C4-2B (cell line): ENCODE measurements around the gene PTCHD1.

Experiments
- H3K27ac ChIP-seq: fragments of 450-650 bp; 2 replicates; pipeline ENCODE4 v1.5.1; 2017
- CTCF ChIP-seq: fragments of 450-650 bp; conservative IDR thresholded peaks from 2 replicates; pipeline ENCODE4 v1.5.1; 2017; ENCODE audit warnings: mild to moderate bottlenecking
- ZFX ChIP-seq: fragments of 450-650 bp; IDR thresholded peaks from 2 replicates; pipeline ENCODE4 v1.6.1; 2017

Gene PTCHD1

GRCh38 chrX:23386726-23387125 is 52.1 kb downstream of the PTCHD1 start:
- no peak overlapping the region for H3K27ac ChIP-seq
- TF ChIP-seq ZFX = no peak
- TF ChIP-seq CTCF = no peak

DNA sequence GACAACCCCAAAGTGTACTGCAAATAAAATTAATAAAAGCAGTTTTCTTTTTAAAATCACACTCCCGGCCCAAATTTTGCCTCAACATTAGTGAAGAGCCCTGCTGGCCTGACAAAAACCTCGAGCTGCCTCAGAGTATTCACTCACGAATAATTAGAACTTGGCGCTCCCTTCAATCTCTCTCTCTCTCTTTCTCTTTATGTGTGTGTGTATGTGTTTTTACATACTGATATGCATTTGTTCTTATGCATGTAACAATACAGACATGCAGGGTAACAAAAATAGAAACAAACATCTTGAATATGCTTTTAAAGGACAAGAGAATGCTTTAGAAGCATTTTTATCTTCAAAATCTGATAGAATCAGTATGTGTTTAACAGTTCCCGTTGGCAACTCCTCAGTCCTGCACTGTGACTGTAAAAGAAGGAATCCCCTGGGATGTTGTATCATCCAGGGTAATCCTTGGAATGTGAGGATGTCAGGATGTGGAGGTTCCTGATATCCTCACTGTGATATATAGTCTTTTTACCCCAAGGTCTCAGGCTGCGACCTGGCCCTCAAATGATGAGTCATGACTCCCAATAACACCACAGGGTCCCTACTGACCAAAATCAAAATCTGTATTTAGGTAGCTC is 53.0 kb downstream of the PTCHD1 start:
- H3K27ac ChIP-seq = no peak overlapping the region
- TF ChIP-seq CTCF (no peak), ZFX (no peak)

GRCh38 chrX:23389196-23389792 is 54.6 kb downstream of the PTCHD1 start:
- no peak overlapping the region for H3K27ac ChIP-seq
- TF ChIP-seq ZFX (no peak), CTCF (no peak)

GRCh38 chrX:23390979-23391378 is 56.3 kb downstream of the PTCHD1 start:
- H3K27ac ChIP-seq = no peak overlapping the region
- TF ChIP-seq CTCF (no peak), ZFX (no peak)

DNA sequence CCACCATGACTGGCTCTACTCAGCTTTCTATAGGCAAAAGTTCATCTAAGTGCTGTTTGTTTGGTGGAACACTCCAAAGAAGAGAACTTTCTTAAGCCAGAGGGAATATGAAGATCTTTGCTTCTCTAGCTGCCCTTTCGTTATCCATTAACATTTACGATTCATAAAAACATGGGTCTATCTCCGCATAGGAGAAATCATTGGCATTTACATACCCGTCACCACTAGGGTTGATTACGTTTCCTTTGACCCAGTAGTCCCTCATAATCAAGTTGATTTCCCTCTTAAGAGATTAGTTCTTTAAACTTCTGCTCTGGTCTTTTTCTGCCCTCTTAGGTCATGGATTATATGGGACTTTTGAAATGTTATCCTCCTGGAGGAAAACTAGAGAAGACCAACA is 57.5 kb downstream of the PTCHD1 start:
- no peak overlapping the region for H3K27ac ChIP-seq
- TF ChIP-seq CTCF (no peak), ZFX (no peak)

DNA sequence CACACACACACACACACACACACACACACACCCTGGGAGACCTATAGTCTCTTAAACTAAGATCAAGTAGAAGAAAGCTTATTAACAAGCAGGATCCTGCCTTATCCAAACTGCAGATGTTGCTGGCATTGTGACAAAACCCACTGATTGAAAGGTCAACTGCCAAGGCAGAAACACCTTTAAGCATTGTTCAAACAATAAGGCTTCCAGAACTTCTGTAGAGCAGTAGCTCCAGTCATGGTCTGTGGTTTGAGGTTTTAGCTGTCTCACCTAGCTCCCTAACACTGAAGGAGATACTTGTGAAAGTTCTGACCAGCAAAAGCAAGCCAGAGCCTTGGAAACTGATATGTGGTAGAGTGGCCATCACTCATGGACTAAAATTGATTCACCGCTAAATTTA is 59.8 kb downstream of the PTCHD1 start:
- TF ChIP-seq CTCF (no peak), ZFX (no peak)
- H3K27ac ChIP-seq = no peak overlapping the region

DNA sequence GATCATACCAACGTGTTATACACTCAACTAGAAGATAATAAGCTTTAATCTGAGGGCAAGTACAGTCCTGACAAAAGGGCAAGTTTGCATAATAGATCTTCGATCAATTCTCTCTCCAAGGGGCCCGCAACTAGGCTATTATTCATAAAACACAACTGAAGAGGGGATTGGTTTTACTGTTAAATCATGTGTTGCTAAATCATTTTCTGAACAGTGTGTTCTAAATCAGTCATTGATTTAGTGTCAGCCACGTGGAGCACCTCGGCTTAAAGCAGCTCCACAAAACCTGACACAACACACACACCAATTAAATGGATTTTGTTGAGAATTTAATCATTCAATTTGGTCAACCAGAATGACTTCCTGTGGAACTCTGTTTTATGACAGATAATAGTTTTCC is 61.6 kb downstream of the PTCHD1 start:
- H3K27ac ChIP-seq = no peak overlapping the region
- no peak for TF ChIP-seq ZFX
- TF ChIP-seq CTCF = no peak
